HG02588 (cell line): ENCODE measurements around the gene PEAR1.
"Not testable (repeated sequence)": the region's sequence is repeated elsewhere in the genome, so short reads cannot be mapped to it uniquely, and the experiment has no call there.

Experiments
- ATAC-seq: cut with Tn5 transposase; IDR thresholded peaks from one replicate; pipeline ENCODE4 v1.9.1; 2021; ENCODE audit warnings: mild to moderate bottlenecking, moderate library complexity; ENCODE audit not compliant: unreplicated experiment

The PEAR1 gene

GRCh38 chr1:156914440-156914856 is 20.9 kb downstream of the PEAR1 start:
- ATAC-seq, result no peak

DNA sequence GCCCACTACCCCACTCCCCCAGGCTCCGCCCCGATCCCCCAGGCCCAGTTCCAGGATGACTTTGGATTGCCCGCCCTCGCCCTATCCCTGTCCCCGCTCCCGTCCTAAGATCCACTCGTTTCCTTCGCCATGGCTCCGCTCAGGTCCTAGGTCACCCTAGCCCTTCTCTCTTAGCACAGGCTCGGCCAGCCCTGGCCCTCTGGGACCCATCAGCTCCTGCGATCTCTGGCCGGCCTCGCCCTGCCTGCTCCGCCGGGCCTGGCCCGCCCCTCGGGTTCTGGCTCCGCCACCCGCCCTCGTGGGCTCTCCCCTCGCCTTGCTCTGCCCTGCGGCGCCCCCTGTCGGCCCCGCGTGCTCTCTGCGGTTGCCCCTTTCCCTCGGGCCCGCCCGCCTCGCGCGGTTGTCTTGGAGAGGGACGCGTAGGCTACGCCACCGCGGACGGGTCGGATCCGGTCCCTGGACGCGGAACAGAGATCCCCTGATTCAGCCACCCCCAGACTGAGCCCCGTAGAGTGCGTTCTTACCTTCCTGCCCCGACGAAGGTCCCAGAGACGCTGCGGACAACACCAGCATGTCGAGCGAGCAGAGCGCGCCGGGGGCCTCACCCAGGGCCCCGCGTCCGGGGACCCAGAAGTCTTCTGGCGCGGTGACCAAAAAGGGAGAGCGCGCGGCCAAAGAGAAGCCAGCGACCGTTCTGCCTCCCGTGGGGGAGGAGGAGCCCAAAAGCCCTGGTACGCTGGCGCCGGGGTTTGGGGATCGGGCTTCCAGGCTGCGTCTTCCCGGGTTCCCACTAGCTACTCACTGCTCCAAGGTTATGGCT is 26.9 kb downstream of the PEAR1 start, which contains the start of gene LRRC71:
Gene LRRC71, plus strand, starts transcription at position 400 of the 820 bp plus-strand sequence. Its CDS starts 172 bp downstream, at position 572.
- ATAC-seq, result no peak

DNA sequence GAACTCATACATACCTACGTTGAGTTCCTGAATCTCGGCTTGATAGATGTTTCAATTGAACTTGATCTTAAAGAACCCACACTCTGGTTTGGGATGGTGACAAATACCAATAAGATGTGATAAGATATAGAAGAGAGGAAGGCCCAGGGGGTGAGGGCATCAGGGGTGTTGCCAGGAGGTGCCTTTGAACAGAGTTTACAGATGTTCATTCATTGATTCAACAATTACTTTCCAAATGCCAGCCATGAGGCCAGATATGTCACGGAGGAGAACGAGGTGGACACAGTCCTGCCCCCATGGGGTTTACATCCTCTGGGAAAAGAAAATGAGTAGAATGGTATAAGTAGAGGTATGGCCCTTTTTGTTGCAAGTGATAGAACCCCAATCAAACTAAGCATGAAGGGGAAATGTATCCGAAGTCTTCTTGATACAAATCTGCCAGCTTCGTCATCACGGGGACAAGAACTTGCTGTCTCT is 27.6 kb downstream of the PEAR1 start:
- no peak for ATAC-seq

GRCh38 chr1:156922986-156923669 is 29.6 kb downstream of the PEAR1 start:
- no peak for ATAC-seq

DNA sequence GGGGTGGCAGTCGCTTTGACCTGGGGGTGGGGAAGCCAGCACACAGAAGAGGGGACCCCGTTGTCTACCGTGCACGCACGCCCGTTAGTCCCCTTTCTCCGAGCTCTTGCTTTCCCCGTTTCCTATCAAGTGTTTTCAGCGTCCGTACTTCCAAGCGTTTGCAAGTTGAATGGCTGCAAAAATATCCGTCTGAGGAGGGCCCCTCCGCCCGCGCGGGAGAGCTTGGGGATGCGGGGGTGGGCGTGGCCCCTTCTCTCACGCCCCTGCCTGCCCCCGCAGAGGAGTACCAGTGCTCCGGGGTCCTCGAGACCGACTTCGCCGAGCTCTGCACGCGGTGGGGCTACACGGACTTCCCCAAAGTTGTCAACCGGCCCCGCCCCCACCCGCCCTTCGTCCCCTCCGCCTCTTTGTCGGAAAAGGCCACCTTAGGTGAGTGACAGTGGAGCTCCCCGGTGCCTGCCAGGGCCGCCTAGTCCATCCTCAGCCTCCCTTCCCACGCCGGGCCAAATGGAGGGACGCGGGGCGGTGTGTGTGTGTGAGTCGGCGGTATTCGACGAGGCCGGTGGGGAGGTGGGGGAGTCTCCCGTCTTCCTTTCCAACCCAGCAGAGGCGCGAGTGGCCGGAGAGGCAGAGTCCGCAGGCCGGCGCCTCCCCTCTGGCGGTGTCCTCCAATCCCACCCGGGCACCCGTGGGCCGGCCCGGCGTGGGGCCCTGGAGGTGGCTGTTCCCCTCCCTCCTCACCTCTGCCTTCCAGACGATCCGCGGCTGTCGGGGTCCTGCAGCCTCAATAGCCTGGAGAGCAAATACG is 30.4 kb downstream of the PEAR1 start:
- no peak for ATAC-seq

- no peak for ATAC-seq
Measured at GRCh38 chr1:156924478-156925153, 31.1 kb downstream of the PEAR1 start.

- no peak for ATAC-seq
Measured at GRCh38 chr1:156925154-156926010, 31.9 kb downstream of the PEAR1 start.

GRCh38 chr1:156926175-156926574 is 32.7 kb downstream of the PEAR1 start:
- no peak for ATAC-seq

DNA sequence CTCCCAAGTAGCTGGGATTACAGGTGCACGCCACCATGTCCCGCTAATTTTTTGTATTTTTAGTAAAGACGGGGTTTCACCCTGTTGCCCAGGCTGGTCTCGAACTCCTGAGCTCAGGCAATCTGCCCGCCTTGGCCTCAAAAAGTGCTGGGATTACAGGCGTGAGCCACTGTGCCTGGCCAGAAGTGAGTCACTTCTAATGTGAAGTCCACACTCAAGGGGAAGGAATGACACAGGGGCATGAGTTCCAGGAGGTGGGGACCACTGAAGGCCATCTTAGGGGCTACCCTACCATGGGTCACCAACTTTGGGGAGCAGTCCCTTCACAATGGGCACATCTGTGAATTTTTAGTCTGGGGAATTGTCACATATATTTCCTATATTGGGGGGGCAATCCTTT is 33.2 kb downstream of the PEAR1 start:
- ATAC-seq, result not testable (repeated sequence)

- no peak for ATAC-seq
Measured at GRCh38 chr1:156927215-156928042, 33.9 kb downstream of the PEAR1 start.

- no peak for ATAC-seq
Measured at GRCh38 chr1:156928043-156928602, 34.6 kb downstream of the PEAR1 start.

DNA sequence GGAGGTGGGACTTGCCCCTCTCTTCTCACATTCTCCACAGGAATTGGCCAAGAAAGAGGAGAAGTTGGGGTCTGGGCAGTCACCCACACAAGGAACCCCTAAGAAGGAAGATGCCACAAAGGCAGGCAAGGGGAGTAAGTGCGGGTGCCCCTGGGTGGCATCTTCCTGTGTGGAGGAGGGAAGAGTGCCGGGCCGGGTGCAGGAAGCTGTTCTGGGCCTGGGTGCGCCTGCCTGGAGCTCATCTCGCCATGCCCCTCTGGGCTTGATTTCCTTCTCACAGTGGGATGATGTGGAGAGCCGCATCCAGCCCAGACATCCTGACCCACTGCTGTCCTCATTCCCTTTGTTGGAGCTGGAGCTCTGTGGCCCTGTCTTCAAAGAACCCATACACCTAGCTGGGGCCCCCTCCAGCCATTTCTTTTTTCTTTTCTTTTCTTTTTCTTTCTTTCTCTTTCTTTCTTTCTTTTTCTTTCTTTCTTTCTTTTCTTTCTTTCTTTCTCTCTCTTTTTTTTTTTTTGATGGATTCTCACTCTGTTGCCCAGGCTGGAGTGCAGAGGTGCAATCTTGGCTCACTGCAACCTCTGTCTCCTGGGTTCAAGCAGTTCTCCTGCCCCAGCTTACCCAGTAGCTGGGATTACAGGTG is 36.2 kb downstream of the PEAR1 start:
- no peak for ATAC-seq

DNA sequence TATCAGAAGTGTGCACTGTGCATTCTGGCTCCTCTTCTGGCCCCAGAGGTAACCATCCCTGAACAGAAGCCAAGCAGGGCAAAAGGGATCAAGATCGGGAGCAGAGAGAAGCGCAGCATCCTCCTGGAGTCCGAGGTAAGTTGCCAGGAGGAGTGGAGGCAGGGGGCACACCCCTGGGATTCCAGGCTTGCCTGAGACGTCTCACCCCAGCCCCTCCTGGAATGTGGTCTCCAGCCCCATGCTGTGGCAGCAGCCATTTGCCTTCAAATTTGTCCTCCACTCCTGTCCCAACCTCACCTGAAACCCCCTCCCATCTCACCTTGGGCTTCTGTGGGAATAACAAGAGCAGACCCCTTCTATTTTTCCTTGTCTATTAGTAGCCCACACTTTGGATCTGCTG is 37.0 kb downstream of the PEAR1 start:
- ATAC-seq, result no peak

DNA sequence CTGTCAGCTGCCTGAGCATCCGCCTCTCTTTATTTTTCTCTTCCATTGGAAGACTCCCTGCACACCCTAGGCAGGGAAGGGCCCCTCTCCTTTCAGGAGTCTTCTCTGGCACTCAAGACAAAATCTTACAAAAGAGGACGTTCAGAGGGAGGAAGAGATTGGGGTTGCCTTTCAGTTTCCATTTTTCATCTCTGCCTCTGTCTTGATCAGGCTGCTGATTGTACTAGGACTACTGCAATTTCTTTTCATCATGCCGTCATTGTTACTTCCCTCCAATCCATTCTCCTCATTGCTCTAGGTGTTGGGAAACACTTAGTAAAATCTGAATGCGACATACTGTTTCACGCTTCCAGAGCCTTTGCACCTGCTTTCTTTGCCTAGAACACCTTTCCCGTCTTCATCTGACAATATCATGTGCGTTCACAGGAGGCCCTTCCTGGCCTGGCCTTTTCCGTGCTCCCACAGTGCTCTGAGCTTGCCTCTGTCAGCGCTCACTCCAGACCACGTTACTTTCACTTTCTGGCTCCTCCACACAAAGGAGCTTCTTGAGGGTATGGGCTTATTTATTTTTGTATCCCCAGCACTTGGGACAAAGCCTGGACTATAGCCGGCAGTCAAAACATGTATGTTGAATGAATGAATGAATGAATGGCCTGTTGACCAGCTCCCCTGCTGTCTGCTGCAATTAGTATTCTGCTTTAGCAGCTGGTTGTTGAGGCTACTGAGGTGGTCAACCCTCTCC is 37.9 kb downstream of the PEAR1 start:
- no peak for ATAC-seq

DNA sequence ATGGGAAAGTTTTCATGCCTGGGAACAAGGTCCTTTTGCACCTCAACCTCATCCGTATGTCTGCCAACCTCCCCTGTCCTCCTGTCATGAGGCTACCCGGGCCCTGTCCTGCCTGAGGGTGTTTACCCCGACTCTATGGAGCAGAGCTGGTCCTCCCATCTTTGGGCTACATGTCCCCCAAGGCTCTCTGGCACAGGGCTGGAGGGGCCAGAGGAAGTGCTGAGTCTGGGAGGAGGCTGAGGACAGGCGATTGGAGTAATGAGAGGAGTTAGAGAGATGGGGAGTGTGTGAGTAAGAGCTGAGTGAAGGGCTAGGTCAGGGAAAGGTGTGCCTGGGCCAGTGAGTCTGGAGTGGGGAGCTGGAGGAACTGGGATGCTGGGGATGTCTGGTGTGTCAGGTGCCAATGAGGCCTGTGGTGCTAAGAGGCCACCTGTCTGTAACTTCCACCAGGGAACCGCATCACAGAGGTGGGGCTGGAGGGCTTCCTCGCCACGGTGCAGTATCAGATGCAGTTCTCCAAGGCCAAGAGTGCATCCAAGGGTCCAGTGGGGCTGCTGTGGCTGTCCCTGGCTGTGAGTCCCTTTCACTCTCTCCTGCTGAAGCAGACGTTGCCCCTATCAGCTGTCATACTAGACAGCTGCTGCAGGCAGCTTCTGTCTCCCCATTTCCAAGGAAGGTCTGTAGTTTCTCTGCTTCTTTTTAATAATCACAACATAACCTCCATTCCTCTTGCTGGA is 38.6 kb downstream of the PEAR1 start:
- no peak for ATAC-seq

GRCh38 chr1:156933136-156933535 is 39.6 kb downstream of the PEAR1 start:
- ATAC-seq, result no peak
